Fibroblast of mammary gland (primary cell): Measurements from ENCODE around the gene CACNA1S.

Experiments used
- DNase-seq: peaks from one replicate; pipeline ENCODE4 v3.0.0-alpha.2; 2010; ENCODE audit warnings: low read depth
- H3K4me3 ChIP-seq: 2 replicates; pipeline ENCODE4 v1.5.1; 2011; ENCODE audit warnings: low read depth, mild to moderate bottlenecking, low read length, moderate library complexity; ENCODE audit not compliant: control insufficient read depth
- CTCF ChIP-seq: conservative IDR thresholded peaks from 2 replicates; pipeline ENCODE4 v1.5.1; 2011; ENCODE audit warnings: low read depth, low read length, inconsistent platforms; ENCODE audit not compliant: control insufficient read depth, insufficient read depth

The CACNA1S gene

GRCh38 chr1:201104141-201104540, 8.1 kb downstream of the CACNA1S start:
- no peak for DNase-seq
- no peak overlapping the region for H3K4me3 ChIP-seq
- no peak for TF ChIP-seq CTCF

GRCh38 chr1:201103666-201104065, 8.6 kb downstream of the CACNA1S start:
- no peak for DNase-seq
- no peak overlapping the region for H3K4me3 ChIP-seq
- no peak for TF ChIP-seq CTCF

- DNase-seq: no peak
- TF ChIP-seq CTCF: no peak
- H3K4me3 ChIP-seq: no peak overlapping the region
Measured at GRCh38 chr1:201100169-201100930, 11.9 kb downstream of the CACNA1S start.

- H3K4me3 ChIP-seq: no peak overlapping the region
- no peak for TF ChIP-seq CTCF
- no peak for DNase-seq
Measured at GRCh38 chr1:201098992-201099677, 13.1 kb downstream of the CACNA1S start.

- TF ChIP-seq CTCF: no peak
- no peak overlapping the region for H3K4me3 ChIP-seq
- no peak for DNase-seq
Measured at GRCh38 chr1:201096977-201097856, 15.0 kb downstream of the CACNA1S start.

GRCh38 chr1:201096041-201096461, 16.2 kb downstream of the CACNA1S start:
- TF ChIP-seq CTCF: no peak
- no peak for DNase-seq
- no peak overlapping the region for H3K4me3 ChIP-seq
